Hematopoietic multipotent progenitor cell treated with erythropoietin and hydrocortisone succinate and interleukin-3 and kit ligand, for 15 days (in vitro differentiated cells): ENCODE results near the gene TBCB.
A peak's percentile ranks its signal among the peaks of the same experiment; 100 is the strongest.

Experiments used
- DNase-seq: peaks from one replicate; pipeline ENCODE4 v3.0.0-alpha.2; 2015; ENCODE audit warnings: low spot score

TBCB gene

GRCh38 chr19:36136964-36137686 lies 21.9 kb downstream of the TBCB start:
- peak; percentile 61 for DNase-seq

- no peak for DNase-seq
Observed at GRCh38 chr19:36139120-36139472, 23.8 kb downstream of the TBCB start.

- peak; percentile 96 for DNase-seq
Observed at GRCh38 chr19:36139473-36140303, 24.4 kb downstream of the TBCB start, which contains the start of gene CAPNS1. TSS of gene CAPNS1 (plus strand) at chr19:36140066. CDS start at chr19:36141012, 946 bp downstream.

- DNase-seq = peak; percentile 43
Observed at GRCh38 chr19:36140304-36141038, 25.2 kb downstream of the TBCB start.

- DNase-seq = peak; percentile 87
Observed at GRCh38 chr19:36141039-36141927, 26.0 kb downstream of the TBCB start.

- DNase-seq = no peak
Observed at GRCh38 chr19:36142046-36142445, 26.8 kb downstream of the TBCB start.

GRCh38 chr19:36142496-36142895 lies 27.2 kb downstream of the TBCB start:
- DNase-seq = no peak

- no peak for DNase-seq
Observed at GRCh38 chr19:36144624-36145023, 29.4 kb downstream of the TBCB start.

GRCh38 chr19:36149673-36150406 lies 34.6 kb downstream of the TBCB start:
- no peak for DNase-seq

GRCh38 chr19:36150586-36150985 lies 35.3 kb downstream of the TBCB start:
- DNase-seq = no peak

GRCh38 chr19:36151144-36152018 lies 36.1 kb downstream of the TBCB start:
- DNase-seq = no peak

- no peak for DNase-seq
Observed at GRCh38 chr19:36152019-36152351, 36.7 kb downstream of the TBCB start.

- DNase-seq = no peak
Observed at GRCh38 chr19:36152352-36153091, 37.3 kb downstream of the TBCB start, which contains the start of gene COX7A1. TSS of gene COX7A1 (minus strand) at chr19:36152447. CDS start at chr19:36152407, 40 bp downstream.

GRCh38 chr19:36153126-36153525 lies 37.9 kb downstream of the TBCB start:
- no peak for DNase-seq

- DNase-seq = no peak
Observed at GRCh38 chr19:36160821-36161596, 45.7 kb downstream of the TBCB start.

- DNase-seq = no peak
Observed at GRCh38 chr19:36163813-36164212, 48.5 kb downstream of the TBCB start.

- no peak for DNase-seq
Observed at GRCh38 chr19:36169084-36169760, 54.0 kb downstream of the TBCB start.

GRCh38 chr19:36172852-36173251 lies 57.6 kb downstream of the TBCB start:
- DNase-seq = no peak
